HG02571 (cell line): Measurements from ENCODE around the gene KIDINS220.

Source experiments
- ATAC-seq: cut with Tn5 transposase; IDR thresholded peaks from one replicate; pipeline ENCODE4 v1.9.1; 2021; ENCODE audit warnings: mild to moderate bottlenecking, moderate library complexity; ENCODE audit not compliant: unreplicated experiment

The KIDINS220 gene

DNA sequence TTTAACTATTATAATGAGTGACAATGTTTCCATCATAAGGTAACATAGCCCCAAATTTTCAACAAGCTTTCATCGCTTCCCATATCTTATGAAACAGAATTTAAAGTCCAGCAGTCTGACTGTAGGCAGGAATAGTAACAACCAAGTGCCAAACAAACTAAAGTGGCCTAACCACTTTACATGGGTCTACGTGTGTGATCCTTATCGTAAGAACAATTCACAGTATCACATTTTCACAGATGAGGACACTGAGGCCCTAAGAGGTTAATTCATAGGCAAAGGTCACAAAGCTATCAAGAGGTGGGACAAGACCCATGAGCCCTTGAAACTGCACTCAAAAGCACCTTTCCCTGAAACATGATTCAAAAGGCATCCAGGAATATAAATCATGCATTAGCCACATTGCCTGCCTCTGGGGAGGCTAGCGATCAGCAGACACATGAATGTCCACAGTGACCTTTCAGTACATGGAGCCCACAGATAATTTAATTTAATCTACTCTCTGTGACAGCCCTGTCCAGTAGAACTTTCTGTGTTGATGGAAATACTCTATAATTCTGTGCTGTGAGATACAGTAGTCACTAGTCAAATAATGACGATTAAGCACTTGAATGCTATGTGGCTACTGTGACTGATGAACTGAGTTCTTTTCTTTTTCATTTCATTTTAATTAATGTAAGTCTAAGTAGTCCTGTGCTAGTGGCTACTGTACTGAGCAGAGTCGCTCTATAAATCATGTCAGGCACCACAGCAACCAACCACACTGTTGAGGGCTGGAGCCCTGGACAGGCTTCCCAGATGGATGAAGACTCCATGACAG lies 30.3 kb downstream of the KIDINS220 start:
- ATAC-seq: no peak

DNA sequence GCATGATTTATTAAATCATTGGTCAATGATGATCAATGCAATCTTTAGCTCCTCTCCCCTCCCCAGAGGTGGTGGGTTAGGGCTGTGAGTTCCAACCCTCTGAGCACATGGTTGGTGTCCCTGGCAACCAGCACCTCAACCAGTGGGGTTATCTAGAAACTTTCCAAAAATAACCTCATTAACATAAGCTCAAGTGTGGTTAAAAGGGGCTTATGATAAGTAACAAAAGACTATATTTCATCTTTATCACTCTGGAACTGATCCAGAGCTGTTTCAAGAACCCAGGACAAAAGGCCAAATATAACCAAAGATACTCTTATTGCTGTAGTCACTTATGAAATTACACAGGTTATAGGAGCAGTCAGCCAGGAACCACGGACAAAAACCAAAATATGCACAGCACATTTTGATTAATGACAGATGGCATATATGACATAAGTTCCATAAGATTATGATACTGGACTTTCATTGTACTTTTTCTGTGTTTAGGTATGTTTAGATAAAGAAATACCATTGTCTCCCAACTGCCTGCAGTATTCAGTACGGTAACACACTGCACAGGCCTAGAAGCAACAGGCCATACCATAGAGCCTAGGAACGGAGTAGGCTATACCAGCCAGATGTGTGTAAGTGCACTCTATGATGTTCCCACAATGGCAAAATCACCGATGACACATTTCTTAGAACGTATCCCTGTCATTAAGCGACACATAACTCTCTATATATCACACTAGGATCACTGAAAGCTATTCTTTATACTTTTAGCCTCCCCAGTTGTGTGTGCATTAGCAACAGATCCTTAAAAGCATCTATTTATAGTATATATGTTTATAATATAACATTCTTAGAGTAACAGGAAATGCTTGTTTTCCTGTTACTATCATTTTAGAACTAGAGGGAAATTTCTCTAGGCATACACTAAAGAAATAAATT lies 31.9 kb downstream of the KIDINS220 start:
- ATAC-seq: no peak

DNA sequence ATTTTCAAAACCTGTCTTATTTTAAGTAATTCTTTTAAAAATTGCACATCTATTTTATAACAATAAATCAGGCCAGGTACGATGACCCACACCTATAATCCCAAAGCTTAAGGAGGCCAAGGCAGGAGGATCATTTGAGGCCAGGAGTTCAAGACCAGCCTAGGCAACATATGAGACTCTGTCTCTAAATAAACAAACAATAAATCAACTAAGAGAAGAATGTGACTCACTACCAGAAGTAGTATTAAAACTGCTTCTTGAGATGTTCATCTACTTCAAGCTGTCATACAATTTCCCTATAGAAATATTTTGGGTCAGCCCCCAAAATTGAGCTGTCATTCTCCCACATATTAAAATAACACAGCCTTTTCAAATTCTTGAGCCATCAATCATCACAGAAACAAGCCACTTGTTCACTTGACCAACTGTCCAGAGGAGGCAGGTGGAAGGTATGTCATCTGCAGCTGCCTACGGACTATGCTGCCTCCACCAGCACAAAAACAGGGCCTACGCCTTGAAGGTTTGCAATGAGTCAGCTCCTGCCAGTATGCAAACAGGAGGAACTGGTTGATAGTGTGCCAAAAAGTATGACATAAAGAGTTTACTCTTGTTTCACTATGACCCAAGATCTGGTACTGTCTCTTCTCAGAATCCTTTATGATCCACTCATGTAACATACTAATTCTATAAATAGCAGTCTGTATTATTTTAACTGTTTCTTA lies 33.6 kb downstream of the KIDINS220 start:
- ATAC-seq: peak; percentile 99

DNA sequence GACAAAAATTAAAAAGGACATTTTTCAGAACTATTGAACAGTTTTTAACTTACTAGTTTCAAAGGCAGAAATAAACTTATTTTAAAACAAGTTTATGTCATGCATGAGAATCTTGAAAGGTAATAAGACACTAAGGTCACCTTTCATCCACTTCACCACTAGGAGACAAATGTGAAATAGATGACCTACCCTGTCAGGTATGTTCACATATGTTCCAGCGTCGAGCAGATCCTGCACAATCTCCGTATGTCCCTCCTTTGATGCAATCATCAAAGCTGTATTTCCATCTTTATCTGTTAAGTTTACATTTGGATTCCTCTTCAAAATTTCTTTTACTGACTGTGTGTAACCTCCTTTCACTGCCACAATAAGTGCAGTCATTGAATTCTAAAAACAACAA lies 34.7 kb downstream of the KIDINS220 start:
- ATAC-seq: no peak

DNA sequence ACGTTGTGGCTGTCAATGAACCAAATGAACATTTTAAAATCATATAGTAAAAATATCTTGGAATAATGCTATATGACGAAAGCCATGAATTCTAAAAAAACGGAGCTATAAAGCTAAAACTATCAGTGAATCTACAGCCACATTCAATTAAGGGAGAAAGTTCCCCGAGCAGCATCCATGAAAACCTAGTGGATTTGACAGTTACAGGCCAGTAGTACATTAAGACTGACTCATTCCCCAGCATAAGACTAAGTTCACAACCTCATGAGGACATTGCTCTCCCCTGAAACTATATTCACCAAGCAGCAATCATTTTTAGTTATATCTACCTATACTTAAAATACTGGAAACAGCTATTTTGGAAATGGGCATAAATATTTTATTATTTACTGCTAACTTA lies 36.6 kb downstream of the KIDINS220 start:
- ATAC-seq: no peak

DNA sequence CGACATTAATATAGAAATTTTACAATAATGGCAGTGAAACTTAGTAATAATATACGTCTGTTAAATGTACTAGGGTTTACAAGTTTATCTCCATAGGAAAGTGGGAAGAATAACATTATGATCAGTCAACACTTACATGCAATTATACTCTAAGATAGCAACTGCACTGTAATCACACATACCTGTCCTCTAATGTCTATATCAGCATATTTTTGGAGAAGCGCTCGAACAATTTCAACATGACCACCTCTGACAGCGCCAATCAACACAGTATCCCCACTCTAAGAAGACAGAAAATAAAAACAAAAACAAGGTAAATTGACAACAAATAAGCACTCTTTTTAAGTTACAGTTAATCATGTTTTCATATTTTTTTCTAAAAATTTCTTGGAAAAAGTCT lies 37.2 kb downstream of the KIDINS220 start:
- no peak for ATAC-seq

DNA sequence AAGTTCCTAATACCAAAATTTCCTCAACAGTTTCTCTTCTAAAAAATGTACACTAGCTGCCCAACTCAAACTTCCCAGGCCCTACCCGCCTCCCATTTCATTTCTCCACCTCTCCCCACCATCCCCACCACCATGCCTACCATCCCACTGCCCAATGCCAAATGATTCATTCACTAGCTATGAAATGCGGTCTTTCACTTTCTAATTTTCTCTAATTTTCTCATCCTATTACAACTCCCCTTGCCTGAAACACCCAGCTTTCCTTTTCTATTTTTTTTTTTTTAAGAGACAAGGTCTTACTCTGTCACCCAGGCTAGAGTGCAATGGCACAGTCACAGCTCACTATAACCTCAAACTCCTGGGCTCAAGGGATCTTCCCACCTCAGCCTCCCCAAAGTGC lies 38.4 kb downstream of the KIDINS220 start:
- no peak for ATAC-seq

DNA sequence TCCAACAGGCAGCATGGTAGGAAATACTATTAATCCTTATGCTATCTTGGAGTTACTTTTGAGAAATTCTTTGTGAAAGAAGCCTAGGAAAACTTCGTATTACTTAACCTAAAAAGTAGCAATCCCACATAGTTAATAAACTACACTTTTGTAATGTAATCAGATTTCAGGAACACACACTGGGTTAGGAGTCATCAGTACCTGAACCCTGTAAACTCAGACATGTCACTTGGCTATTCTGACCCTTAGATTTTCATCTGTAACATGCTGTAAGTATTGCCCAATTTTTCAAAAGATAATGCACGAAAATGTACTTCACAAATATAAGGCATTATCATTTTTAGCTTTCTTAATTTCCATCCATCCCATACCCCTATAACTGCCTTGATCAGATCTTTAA lies 39.0 kb downstream of the KIDINS220 start:
- ATAC-seq: no peak

DNA sequence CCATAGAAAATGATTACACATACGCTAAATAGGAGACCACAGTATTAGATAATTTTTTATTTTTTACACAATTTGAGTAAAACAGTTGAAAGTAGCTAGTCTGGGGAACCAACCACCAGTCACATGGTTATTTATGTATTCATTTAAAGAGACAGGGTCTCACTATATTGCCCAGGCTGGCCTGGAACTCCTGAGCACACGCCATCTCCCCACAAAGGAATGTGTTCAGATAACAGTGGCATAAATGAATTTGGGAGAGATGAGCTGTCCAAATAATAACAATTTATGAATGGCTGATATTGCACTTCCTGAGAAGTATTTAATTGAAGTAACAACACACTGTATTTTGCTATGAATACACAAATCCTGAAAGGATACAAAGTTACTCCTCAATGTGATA lies 39.7 kb downstream of the KIDINS220 start:
- ATAC-seq: no peak

DNA sequence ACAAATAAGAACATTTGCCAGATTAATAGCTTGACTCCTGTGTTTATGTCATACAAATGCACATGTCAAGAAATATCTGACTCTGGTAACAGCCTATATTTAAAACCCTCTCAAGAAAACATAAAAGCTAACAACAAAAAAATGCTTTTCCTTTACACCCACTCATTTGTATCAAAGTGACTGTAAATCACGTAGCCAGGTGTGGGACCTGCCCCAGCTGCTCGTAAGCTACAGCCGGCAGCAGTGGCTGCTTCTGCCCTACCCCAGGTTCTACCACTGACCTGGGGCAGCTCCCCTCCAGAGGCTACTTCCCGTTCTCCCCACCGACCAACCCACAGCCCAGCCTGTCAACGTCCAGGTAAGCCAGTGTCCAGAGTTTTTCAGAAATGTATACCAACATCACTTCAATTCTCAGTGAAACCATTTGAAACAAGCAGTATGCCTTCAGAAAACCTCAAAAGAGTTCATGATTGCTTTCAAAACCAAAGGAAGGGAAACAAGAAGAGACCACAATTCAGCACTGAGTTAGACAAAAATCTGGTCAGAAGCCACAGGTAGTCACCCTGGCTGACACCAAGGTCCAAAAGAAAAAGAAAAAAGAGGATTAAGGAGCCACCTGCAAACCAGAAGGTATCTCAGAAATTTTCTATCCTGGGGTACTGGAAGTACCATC lies 40.4 kb downstream of the KIDINS220 start:
- ATAC-seq: peak; percentile 75

DNA sequence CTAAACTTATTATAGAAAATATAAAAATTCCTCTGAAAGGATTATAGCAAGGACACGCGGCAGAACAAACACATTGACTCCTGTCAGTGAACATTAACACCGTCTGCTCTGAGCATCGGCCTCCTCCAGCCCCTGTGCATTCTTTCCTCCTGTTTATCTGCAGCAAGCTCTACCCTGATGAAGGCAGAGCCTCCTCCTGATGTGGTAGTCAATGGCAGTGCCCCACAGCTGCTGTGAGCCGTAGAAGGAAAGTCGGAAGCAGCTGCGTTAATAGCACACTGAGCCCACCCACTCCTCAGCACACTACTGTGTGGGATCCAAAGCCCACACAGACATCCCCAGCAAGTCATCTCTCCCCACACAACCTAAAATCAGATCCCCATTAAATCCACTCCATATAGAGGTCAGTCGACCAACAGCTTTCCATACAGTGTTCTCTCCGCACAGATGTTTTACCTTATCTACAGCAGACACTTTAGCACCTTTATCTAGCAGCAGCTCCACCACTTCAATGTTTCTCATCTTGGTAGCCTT lies 41.0 kb downstream of the KIDINS220 start:
- ATAC-seq: no peak

DNA sequence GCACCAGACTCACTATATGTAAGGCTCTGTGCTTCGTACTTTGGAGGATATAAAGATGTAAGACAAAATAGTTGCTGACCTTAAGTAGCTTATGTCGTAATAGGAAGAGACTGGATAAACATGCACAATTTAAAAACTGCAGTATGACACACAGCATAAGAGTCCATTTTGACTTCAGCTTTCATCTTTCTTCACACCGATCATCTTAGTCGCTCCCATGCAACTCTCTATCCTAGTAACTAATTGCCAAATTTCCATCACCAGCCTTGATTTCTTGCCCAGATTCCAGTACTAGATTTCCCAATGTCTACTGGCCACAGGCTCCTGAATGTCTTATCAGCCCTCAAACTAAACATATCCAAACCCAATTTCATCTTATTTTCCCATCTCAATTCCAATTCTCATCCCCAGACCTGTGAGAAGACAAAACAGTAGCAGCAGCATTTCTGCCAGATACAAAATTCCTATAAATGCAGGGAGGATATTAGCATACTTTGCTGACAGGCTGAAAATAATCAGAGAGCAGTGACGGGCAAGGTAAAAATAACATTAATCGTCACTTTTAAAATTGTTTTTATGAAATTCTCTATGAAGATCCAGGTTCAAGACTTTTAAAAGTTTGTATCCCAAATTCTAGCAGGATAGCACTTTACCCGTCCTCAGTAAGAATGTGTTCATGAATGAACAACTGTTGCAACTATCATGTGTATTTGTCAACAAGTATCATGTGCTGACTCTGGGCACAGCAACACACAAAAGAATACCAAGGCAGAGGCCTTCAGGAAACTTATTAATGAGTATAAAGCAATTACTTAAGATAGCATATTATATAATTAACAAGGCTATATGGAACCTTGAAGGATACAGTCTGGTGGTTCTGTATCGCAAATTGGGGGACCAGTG lies 42.2 kb downstream of the KIDINS220 start:
- no peak for ATAC-seq

DNA sequence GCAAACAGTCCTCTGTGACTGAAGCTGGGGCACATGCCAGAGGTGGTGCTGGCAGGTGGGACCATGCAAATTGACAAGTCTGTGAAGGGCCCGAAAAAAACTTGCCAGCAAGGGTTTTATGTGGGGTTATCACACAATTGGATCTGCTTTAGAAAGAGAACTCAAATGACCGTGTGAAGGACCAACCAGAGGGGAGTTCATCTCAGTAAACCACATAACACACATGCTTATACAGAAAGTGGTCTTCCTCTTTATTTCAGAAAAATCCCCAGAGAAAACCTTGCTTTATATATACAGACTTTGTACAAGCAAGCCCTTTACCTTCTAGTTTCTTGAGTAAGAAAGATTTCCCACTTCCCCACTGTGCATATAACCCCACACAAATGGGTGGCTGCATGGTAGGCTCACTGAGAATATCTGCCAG lies 46.7 kb downstream of the KIDINS220 start:
- no peak for ATAC-seq

DNA sequence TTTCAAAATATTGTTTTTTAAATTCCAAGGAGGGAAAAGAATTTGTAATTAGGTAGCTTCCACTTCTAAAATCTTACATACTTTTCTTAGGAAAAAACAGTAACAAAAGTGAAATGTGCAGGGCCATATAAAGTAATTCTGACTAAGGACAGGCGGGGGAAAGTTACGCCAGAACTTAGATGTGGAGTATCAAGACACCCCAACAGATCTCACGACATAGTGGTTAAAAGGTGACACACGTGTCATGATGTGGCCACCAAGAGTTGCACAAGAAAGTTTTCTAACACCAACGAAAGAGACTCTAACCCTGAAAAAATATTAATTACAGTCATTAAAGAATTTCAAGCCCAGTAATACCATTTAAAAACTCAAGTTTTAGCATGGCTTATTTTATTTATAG lies 51.0 kb downstream of the KIDINS220 start:
- no peak for ATAC-seq

DNA sequence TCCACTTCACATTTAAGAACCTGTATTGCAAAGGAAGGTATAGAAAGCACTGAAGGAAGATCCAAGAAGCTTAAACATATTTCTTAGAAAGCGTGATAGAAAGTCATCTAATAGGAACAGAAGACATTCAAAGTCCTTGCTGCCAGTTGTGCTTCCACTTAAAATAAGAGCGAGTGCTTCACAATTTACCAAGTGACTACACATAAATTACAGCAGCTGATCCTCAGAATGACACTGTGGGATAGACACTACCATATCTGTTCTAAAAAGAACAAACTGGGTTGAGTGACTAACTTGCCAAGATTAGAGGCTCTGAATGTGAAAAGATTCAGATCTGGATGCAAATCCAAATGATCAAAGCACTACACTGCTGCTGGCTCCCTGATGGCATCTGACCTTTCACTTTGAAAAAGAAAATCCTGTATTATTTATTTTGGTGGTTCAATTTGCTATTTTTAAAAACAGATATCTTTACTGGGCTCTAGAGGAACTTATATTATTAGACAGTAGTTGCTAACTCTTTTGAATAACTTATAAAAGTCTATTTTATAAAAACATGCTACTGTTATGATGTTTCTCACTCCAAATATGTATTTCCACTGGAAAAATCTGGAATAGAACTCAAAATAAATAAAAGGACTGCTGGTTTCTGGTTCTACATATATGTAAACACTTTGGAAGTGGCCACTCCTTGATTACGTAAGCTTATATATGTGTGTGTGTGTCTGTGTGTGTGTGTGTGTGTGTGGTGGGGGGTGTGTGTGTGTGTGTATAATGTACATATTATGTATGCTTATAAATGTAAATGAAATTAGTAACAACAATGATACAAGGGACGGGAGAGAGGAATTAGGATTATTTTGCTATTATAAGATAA lies 57.4 kb downstream of the KIDINS220 start:
- no peak for ATAC-seq

DNA sequence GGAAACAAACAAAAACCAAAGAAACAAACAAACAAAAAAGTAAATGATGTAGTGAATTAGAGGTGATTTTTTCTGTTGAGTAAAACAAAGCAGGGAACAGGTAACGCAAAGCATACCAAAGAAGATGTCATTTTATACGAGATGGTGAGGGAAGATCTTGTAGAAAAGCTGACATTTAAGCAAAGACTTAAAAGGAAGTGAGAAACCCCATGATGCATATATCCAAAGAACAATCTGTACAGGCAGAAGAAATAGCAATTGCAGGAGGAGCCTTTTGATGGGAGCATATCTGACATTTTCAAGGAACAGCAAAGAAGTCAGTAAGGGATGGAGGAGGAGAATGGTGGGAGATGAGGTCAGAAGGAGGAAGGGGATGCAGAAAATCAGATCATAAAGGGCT lies 63.0 kb downstream of the KIDINS220 start:
- no peak for ATAC-seq

DNA sequence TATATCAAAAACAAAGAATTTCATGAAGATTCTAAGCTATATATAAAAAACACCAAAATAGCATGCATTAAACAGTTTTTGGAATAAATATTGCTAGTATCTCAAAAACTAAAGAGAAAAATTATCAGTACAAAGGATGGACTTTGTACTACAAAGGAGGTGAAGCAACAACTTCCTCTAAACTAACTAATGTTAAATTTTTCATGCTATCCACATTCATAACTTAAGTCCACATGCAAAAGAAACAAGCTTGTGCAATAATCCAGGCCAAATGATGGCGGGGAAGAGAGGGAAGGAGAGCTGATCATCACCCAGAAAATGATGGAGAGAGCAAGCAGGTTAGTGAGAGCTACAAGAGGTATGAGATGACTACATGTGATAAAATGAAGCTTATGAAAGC lies 70.1 kb downstream of the KIDINS220 start:
- no peak for ATAC-seq

DNA sequence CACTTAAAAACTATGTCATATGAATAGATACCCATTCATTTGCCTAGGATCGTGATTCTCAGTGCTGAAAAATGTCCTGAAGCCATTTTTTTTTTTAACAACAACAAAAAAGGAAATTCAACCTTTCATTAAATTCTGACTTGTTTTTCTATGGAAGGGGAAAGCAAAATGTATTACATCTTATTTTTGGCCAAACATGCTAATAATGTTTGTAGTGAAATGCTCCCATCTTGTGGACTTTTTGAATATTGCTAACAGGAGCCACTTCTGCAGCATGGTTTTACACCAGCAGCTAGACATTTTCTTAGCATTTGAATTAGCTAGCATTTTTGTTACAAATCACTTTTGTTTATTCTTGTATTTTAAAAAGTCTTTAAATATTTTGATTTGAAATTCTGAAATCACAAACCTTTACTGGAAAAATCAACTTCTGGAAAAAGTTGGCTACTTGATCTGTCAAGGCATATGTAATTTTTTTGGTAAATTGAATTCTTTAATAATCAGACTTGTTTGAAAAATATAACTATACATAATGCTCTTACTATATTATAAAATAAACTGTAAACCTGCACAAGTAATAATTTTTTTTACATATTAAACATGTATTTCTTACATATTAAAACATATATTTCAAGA lies 75.8 kb downstream of the KIDINS220 start:
- ATAC-seq: no peak
